Neuron (in vitro differentiated cells): ENCODE data around the gene PLA2G10.
"Not testable (repeated sequence)": the region's sequence is repeated elsewhere in the genome, so short reads cannot be mapped to it uniquely, and the experiment has no call there.

ENCODE experiments used
- H2AFZ ChIP-seq: one replicate; pipeline ENCODE4 v1.6.1; 2013; ENCODE audit warnings: low read depth, mild to moderate bottlenecking, inconsistent platforms, low read length, moderate library complexity
- H3K27me3 ChIP-seq: one replicate; pipeline ENCODE4 v1.6.1; 2013; ENCODE audit warnings: low read length; ENCODE audit not compliant: insufficient read depth
- H3K36me3 ChIP-seq: one replicate; pipeline ENCODE4 v1.6.1; 2013; ENCODE audit warnings: low read length; ENCODE audit not compliant: insufficient read depth
- H3K4me1 ChIP-seq: one replicate; pipeline ENCODE4 v1.6.1; 2013; ENCODE audit warnings: low read length; ENCODE audit not compliant: insufficient read depth
- H3K4me3 ChIP-seq: 2 replicates; pipeline ENCODE4 v1.5.1; 2013; ENCODE audit warnings: mild to moderate bottlenecking, low read length, moderate library complexity
- H3K9me3 ChIP-seq: one replicate; pipeline ENCODE4 v1.6.1; 2013; ENCODE audit warnings: low read length

The PLA2G10 gene

GRCh38 chr16:14694129-14694528 is at the start of gene PLA2G10:
Gene PLA2G10 (minus strand): TSS chr16:14694308. CDS start chr16:14694229, 79 bp downstream.
- not testable (repeated sequence) for H3K9me3 ChIP-seq, H3K4me3 ChIP-seq, H3K4me1 ChIP-seq, H3K27me3 ChIP-seq, H3K36me3 ChIP-seq, H2AFZ ChIP-seq

GRCh38 chr16:14742273-14743128 is 48.4 kb upstream of the PLA2G10 start, which contains the start of gene NPIPA2:
Gene NPIPA2 (plus strand): TSS chr16:14742533. CDS start chr16:14748066, 5,533 bp downstream.
- not testable (repeated sequence) for H3K4me1 ChIP-seq, H3K9me3 ChIP-seq, H3K27me3 ChIP-seq, H3K36me3 ChIP-seq, H3K4me3 ChIP-seq, H2AFZ ChIP-seq

DNA sequence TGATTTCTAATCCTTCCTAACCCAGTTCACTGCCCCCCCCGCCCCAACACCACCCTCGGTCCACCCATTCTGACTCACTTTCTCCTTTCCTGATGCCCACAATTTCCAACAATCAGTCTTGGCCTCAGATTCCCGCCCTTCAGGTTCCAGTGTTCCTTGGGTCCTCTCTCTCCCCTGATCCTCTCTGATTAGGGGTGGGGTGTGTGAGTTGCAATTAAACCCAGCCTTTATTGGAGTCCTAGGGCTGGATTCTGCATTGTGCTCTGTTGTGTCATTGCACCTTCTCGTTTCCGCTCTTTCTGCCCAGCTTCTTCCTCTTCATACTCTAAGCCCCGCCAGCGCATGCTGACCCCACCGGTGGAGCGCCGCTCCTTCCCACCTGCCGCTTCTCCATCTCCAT is 47.7 kb upstream of the PLA2G10 start:
- H3K4me1 ChIP-seq, H2AFZ ChIP-seq, H3K9me3 ChIP-seq, H3K27me3 ChIP-seq, H3K4me3 ChIP-seq, H3K36me3 ChIP-seq: not testable (repeated sequence)

- not testable (repeated sequence) for H3K4me3 ChIP-seq
These were observed 46.8 kb upstream of the PLA2G10 start for GRCh38 chr16:14740832-14741385.

GRCh38 chr16:14733233-14733632 is 39.1 kb upstream of the PLA2G10 start:
- H3K4me3 ChIP-seq, H2AFZ ChIP-seq, H3K27me3 ChIP-seq, H3K4me1 ChIP-seq, H3K9me3 ChIP-seq, H3K36me3 ChIP-seq: not testable (repeated sequence)

More at GRCh38 chr16:14740832-14741385, 46.8 kb upstream of the PLA2G10 start:
- not testable (repeated sequence) for H3K36me3 ChIP-seq, H3K27me3 ChIP-seq, H3K4me1 ChIP-seq, H2AFZ ChIP-seq, H3K9me3 ChIP-seq

DNA sequence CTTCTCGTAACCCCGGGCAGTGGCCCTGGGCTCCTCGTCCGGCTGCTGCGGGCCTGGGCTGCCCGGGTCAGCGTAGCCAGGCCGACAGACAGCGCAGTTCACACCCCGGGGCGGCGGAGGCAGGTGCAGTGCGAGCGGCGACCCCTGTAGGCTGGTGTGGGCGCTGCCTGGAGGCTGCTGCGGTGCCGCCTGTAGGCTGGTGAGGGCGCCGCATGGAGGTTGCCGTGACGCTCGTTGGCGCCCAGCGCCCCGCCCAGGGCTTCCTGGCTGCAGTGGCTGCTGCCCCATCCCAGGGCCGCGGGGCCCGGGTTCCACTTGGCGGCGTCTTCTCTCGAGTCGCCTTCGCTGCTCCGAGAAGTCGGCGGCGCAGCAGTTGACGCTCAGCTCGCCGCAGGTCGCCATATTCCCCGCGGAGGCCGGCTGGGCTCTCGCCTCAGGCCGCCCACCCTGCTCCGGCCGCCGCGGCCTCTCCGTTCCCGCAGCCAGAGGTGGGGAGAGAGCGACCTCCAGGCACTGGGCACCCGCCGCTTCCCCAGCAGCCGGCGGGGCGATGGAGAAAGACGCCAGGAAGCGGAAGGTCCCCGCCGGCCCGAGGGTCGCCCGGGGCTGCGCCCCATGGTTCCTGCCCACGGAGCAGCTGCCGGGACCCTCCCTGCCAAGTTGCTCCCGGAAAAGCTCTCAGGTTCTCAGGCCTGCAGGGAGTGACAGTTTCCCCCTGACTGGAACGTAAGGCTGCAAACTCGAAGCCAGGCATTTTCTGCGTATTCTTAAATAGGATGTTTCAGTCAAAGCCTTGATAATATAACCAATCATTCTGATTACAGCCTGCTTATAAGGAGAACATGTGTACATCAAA is 9.3 kb upstream of the PLA2G10 start, which contains the start of gene NPIPA3:
Gene NPIPA3, plus strand, starts transcription at position 256 of the 856 bp plus-strand sequence. CDS start 5,533 bp downstream, outside the sequence.
- not testable (repeated sequence) for H3K4me1 ChIP-seq, H3K27me3 ChIP-seq, H3K4me3 ChIP-seq, H3K9me3 ChIP-seq, H3K36me3 ChIP-seq, H2AFZ ChIP-seq

DNA sequence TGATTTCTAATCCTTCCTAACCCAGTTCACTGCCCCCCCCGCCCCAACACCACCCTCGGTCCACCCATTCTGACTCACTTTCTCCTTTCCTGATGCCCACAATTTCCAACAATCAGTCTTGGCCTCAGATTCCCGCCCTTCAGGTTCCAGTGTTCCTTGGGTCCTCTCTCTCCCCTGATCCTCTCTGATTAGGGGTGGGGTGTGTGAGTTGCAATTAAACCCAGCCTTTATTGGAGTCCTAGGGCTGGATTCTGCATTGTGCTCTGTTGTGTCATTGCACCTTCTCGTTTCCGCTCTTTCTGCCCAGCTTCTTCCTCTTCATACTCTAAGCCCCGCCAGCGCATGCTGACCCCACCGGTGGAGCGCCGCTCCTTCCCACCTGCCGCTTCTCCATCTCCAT is 8.6 kb upstream of the PLA2G10 start:
- H3K36me3 ChIP-seq, H3K4me1 ChIP-seq, H3K4me3 ChIP-seq, H3K9me3 ChIP-seq, H2AFZ ChIP-seq, H3K27me3 ChIP-seq: not testable (repeated sequence)

GRCh38 chr16:14701859-14702258 is 7.8 kb upstream of the PLA2G10 start:
- H3K27me3 ChIP-seq, H3K4me3 ChIP-seq, H3K9me3 ChIP-seq, H3K4me1 ChIP-seq, H3K36me3 ChIP-seq, H2AFZ ChIP-seq: not testable (repeated sequence)

- not testable (repeated sequence) for H3K4me1 ChIP-seq, H3K27me3 ChIP-seq, H3K36me3 ChIP-seq, H3K4me3 ChIP-seq, H2AFZ ChIP-seq, H3K9me3 ChIP-seq
These were observed 8.0 kb downstream of the PLA2G10 start for GRCh38 chr16:14685870-14686793.

DNA sequence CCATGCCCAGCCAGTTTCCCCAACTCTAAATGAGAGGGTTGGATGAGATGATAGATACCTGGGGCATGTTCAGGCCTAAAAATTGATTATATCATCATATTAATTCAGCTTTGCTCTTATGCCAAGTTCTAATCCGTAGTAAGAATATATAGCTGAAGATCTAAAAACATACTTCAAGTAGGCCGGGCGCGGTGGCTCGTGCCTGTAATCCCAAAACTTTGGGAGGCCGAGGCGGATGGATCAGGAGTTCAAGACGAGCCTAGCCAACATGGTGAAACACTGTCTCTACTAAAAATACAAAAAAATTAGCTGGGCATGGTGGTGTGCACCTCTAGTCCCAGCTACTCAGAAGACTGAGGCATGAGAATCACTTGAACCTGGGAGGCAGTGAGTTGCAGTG is 12.0 kb downstream of the PLA2G10 start:
- H3K9me3 ChIP-seq = no peaks in the 10 kb centered on the region

GRCh38 chr16:14681115-14681514 is 13.0 kb downstream of the PLA2G10 start:
- H3K4me3 ChIP-seq = no peak overlapping the region
- H2AFZ ChIP-seq = no peak overlapping the region
- no peaks in the 10 kb centered on the region for H3K36me3 ChIP-seq
- H3K9me3 ChIP-seq = no peaks in the 10 kb centered on the region
- H3K4me1 ChIP-seq = no peaks in the 10 kb centered on the region
- no peaks in the 10 kb centered on the region for H3K27me3 ChIP-seq

More for the DNA sequence above, 12.0 kb downstream of the PLA2G10 start:
- no peaks in the 10 kb centered on the region for H3K27me3 ChIP-seq
- H3K4me1 ChIP-seq = no peaks in the 10 kb centered on the region
- no peak overlapping the region for H3K4me3 ChIP-seq
- no peaks in the 10 kb centered on the region for H3K36me3 ChIP-seq
- H2AFZ ChIP-seq = no peak overlapping the region

GRCh38 chr16:14680396-14680795 is 13.7 kb downstream of the PLA2G10 start:
- H3K36me3 ChIP-seq, H3K4me3 ChIP-seq, H3K9me3 ChIP-seq, H3K4me1 ChIP-seq, H3K27me3 ChIP-seq, H2AFZ ChIP-seq: not testable (repeated sequence)
